ENCODE results near the gene MGST2. TPM values are rescaled to one million over a fixed set of nuclear protein-coding genes. Genes with fewer than 3 reads are reported as not detected.

MGST2 gene
- total and polyA plus RNA-seq, 2 experiments from 2014 or later, result 4.6 to 19.1 TPM

DNA sequence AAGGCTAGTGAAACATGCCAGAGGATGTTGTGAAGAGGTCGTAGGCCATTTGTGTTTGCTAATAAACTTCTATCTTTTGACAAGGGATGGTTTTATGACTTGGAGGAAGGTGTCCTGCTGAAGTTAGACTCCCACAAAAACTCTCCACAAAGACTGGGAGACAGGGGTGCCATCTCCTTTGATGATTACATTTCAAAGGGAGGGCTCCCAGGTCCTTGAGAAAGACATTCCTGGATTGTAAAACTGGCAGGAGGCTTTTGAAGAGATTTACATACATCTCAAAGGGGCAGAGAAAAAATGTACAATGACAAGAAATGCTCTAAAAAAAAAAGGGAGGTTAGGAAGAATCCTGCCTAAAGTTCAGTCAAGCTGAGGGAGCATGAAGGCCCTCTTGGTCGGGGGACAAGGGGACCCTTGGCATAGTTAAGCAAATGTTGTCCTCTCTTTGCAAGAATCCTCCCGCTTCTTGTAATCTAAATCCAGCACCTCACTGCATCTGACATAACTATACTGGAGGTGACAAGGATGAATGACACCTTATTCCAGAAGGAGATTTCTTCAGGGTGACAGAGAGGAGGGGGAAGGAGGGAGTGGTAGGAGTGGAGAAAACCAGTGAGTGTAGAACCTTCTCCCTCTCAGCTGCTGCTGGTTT is 41.1 kb upstream of the MGST2 start:
- no peak overlapping the region; the same call in 2 of the 3 replicates for H3K4me3 Mint-ChIP-seq
- Histone ChIP-seq H4K20me1 (replicated peaks; ENCODE audit: insufficient read depth) (no peaks in the 10 kb centered on the region; the same call in 1 of the 2 replicates), H2AFZ (no peak overlapping the region), H3K9me2 (ENCODE audit: insufficient read depth) (no peaks in the 10 kb centered on the region), H3F3A (replicated peaks; ENCODE audit: low read depth) (no peaks in the 10 kb centered on the region), H3K27me3 (ENCODE audit: insufficient read depth) (peaks cover 84% of the 10 kb centered on the region), H3K27ac (ENCODE audit: low read depth) (no peak overlapping the region), H3K79me2 (replicated peaks; ENCODE audit: insufficient read depth) (no peaks in the 10 kb centered on the region), H3K4me1 (ENCODE audit: insufficient read depth) (peaks cover 27% of the 10 kb centered on the region), H3K4me2 (peak overlapping the region; percentile 13; the same call in 1 of the 2 replicates), H3K4me3 (no peak overlapping the region), H3K36me3 (ENCODE audit: insufficient read depth) (no peaks in the 10 kb centered on the region)
- no peaks in the 10 kb centered on the region for H3K36me3 Mint-ChIP-seq (ENCODE audit: low read depth)
- H3K4me1 Mint-ChIP-seq, result peaks cover 25% of the 10 kb centered on the region
- no peak overlapping the region for H3K27ac Mint-ChIP-seq
- no peaks in the 10 kb centered on the region for H3K9me3 Mint-ChIP-seq
- peak; percentile 60 for DNase-seq (ENCODE audit: low spot score)
- TF ChIP-seq NANOG (IDR thresholded peaks at IDR 0.05; ENCODE audit: borderline replicate concordance), result peak; percentile 68; the same call in 1 of the 2 replicates
- TF ChIP-seq EZH2phosphoT487 (IDR thresholded peaks at IDR 0.05; ENCODE audit: unreplicated experiment), result no peak
- TF ChIP-seq, protein P1, sequence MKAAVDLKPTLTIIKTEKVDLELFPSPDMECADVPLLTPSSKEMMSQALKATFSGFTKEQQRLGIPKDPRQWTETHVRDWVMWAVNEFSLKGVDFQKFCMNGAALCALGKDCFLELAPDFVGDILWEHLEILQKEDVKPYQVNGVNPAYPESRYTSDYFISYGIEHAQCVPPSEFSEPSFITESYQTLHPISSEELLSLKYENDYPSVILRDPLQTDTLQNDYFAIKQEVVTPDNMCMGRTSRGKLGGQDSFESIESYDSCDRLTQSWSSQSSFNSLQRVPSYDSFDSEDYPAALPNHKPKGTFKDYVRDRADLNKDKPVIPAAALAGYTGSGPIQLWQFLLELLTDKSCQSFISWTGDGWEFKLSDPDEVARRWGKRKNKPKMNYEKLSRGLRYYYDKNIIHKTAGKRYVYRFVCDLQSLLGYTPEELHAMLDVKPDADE (IDR thresholded peaks at IDR 0.05), result no peak
- no peak for TF ChIP-seq POLR2AphosphoS5 (IDR thresholded peaks at IDR 0.05; ENCODE audit: low read depth)
- no peak for TF ChIP-seq CREB1 (CRISPR knock-in tag; IDR thresholded peaks at IDR 0.05; ENCODE audit: low read depth)
- H3K27me3 Mint-ChIP-seq (ENCODE audit: insufficient read depth, low read depth, poor library complexity), result peaks cover 64% of the 10 kb centered on the region
- peak; percentile 60 for ATAC-seq

DNA sequence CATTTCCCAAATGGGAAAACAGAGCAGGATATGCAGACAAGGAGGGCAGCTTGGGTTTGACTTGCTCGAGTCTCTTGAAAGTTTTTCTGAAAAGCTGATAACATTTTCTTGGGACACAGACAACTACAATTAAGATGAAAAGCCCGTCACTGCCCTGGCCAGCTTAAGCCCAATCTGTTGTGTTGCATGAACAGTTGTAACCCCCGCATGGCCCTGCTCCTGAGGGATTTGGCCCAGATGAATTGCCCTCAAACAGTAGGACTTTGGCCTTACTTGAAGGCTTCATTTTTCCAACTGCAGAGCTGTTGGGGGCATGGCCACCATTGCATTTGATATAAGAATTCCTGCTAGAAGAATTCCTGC is 40.5 kb upstream of the MGST2 start:
- Histone ChIP-seq H4K20me1 (replicated peaks; ENCODE audit: insufficient read depth) (no peaks in the 10 kb centered on the region; the same call in 1 of the 2 replicates), H3K4me3 (no peak overlapping the region), H3F3A (replicated peaks; ENCODE audit: low read depth) (no peaks in the 10 kb centered on the region), H2AFZ (no peak overlapping the region), H3K27ac (ENCODE audit: low read depth) (no peak overlapping the region), H3K4me1 (ENCODE audit: insufficient read depth) (peaks cover 27% of the 10 kb centered on the region), H3K36me3 (ENCODE audit: insufficient read depth) (no peaks in the 10 kb centered on the region), H3K27me3 (ENCODE audit: insufficient read depth) (peaks cover 89% of the 10 kb centered on the region), H3K4me2 (peak overlapping the region; percentile 13; the same call in 1 of the 2 replicates), H3K9me2 (ENCODE audit: insufficient read depth) (no peaks in the 10 kb centered on the region), H3K79me2 (replicated peaks; ENCODE audit: insufficient read depth) (no peaks in the 10 kb centered on the region)
- no peak overlapping the region for H3K27ac Mint-ChIP-seq
- no peaks in the 10 kb centered on the region; the same call in 2 of the 3 replicates for H3K36me3 Mint-ChIP-seq (ENCODE audit: low read depth)
- ATAC-seq, result no peak
- no peak for DNase-seq (ENCODE audit: low spot score)
- no peak overlapping the region for H3K4me3 Mint-ChIP-seq
- peaks cover 64% of the 10 kb centered on the region for H3K27me3 Mint-ChIP-seq (ENCODE audit: insufficient read depth, low read depth, poor library complexity)
- H3K9me3 Mint-ChIP-seq, result no peaks in the 10 kb centered on the region
- H3K4me1 Mint-ChIP-seq, result peaks cover 25% of the 10 kb centered on the region
- TF ChIP-seq EZH2 (IDR thresholded peaks at IDR 0.05; ENCODE audit: low read depth, unreplicated experiment) (no peak), ZNF331 (CRISPR knock-in tag; IDR thresholded peaks at IDR 0.05; ENCODE audit: low read depth) (no peak), ZNF114 (CRISPR knock-in tag; IDR thresholded peaks at IDR 0.05) (no peak), NANOG (IDR thresholded peaks at IDR 0.05; ENCODE audit: borderline replicate concordance) (no peak), CREB1 (CRISPR knock-in tag; IDR thresholded peaks at IDR 0.05; ENCODE audit: low read depth) (no peak), EZH2phosphoT487 (IDR thresholded peaks at IDR 0.05; ENCODE audit: unreplicated experiment) (no peak)
- TF ChIP-seq, protein P2, sequence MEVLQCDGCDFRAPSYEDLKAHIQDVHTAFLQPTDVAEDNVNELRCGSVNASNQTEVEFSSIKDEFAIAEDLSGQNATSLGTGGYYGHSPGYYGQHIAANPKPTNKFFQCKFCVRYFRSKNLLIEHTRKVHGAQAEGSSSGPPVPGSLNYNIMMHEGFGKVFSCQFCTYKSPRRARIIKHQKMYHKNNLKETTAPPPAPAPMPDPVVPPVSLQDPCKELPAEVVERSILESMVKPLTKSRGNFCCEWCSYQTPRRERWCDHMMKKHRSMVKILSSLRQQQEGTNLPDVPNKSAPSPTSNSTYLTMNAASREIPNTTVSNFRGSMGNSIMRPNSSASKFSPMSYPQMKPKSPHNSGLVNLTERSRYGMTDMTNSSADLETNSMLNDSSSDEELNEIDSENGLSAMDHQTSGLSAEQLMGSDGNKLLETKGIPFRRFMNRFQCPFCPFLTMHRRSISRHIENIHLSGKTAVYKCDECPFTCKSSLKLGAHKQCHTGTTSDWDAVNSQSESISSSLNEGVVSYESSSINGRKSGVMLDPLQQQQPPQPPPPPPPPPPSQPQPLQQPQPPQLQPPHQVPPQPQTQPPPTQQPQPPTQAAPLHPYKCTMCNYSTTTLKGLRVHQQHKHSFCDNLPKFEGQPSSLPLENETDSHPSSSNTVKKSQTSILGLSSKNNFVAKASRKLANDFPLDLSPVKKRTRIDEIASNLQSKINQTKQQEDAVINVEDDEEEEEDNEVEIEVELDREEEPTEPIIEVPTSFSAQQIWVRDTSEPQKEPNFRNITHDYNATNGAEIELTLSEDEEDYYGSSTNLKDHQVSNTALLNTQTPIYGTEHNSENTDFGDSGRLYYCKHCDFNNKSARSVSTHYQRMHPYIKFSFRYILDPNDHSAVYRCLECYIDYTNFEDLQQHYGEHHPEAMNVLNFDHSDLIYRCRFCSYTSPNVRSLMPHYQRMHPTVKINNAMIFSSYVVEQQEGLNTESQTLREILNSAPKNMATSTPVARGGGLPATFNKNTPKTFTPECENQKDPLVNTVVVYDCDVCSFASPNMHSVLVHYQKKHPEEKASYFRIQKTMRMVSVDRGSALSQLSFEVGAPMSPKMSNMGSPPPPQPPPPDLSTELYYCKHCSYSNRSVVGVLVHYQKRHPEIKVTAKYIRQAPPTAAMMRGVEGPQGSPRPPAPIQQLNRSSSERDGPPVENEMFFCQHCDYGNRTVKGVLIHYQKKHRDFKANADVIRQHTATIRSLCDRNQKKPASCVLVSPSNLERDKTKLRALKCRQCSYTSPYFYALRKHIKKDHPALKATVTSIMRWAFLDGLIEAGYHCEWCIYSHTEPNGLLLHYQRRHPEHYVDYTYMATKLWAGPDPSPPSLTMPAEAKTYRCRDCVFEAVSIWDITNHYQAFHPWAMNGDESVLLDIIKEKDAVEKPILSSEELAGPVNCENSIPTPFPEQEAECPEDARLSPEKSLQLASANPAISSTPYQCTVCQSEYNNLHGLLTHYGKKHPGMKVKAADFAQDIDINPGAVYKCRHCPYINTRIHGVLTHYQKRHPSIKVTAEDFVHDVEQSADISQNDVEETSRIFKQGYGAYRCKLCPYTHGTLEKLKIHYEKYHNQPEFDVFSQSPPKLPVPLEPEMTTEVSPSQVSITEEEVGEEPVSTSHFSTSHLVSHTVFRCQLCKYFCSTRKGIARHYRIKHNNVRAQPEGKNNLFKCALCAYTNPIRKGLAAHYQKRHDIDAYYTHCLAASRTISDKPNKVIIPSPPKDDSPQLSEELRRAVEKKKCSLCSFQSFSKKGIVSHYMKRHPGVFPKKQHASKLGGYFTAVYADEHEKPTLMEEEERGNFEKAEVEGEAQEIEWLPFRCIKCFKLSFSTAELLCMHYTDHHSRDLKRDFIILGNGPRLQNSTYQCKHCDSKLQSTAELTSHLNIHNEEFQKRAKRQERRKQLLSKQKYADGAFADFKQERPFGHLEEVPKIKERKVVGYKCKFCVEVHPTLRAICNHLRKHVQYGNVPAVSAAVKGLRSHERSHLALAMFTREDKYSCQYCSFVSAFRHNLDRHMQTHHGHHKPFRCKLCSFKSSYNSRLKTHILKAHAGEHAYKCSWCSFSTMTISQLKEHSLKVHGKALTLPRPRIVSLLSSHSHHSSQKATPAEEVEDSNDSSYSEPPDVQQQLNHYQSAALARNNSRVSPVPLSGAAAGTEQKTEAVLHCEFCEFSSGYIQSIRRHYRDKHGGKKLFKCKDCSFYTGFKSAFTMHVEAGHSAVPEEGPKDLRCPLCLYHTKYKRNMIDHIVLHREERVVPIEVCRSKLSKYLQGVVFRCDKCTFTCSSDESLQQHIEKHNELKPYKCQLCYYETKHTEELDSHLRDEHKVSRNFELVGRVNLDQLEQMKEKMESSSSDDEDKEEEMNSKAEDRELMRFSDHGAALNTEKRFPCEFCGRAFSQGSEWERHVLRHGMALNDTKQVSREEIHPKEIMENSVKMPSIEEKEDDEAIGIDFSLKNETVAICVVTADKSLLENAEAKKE (CRISPR knock-in tag; IDR thresholded peaks at IDR 0.05), result no peak
- TF ChIP-seq, protein P3, sequence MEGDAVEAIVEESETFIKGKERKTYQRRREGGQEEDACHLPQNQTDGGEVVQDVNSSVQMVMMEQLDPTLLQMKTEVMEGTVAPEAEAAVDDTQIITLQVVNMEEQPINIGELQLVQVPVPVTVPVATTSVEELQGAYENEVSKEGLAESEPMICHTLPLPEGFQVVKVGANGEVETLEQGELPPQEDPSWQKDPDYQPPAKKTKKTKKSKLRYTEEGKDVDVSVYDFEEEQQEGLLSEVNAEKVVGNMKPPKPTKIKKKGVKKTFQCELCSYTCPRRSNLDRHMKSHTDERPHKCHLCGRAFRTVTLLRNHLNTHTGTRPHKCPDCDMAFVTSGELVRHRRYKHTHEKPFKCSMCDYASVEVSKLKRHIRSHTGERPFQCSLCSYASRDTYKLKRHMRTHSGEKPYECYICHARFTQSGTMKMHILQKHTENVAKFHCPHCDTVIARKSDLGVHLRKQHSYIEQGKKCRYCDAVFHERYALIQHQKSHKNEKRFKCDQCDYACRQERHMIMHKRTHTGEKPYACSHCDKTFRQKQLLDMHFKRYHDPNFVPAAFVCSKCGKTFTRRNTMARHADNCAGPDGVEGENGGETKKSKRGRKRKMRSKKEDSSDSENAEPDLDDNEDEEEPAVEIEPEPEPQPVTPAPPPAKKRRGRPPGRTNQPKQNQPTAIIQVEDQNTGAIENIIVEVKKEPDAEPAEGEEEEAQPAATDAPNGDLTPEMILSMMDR (conservative IDR thresholded peaks at IDR 0.05; ENCODE audit: low read depth in 2 of 2), result no peak
- TF ChIP-seq, protein P1 (IDR thresholded peaks at IDR 0.05), result no peak

All from GM23338 (cell line).